Stimulated activated CD8-positive, alpha-beta memory T cell treated with anti-CD3 and anti-CD28 coated beads, Interleukin-4, amount 100 ng/mL, for 24 hours (primary cell): ENCODE measurements around the gene RNF25.

Source experiments
- DNase-seq: peaks from one replicate; pipeline ENCODE4 v3.0.0-alpha.2; 2020; ENCODE audit warnings: low read depth

RNF25 gene

DNA sequence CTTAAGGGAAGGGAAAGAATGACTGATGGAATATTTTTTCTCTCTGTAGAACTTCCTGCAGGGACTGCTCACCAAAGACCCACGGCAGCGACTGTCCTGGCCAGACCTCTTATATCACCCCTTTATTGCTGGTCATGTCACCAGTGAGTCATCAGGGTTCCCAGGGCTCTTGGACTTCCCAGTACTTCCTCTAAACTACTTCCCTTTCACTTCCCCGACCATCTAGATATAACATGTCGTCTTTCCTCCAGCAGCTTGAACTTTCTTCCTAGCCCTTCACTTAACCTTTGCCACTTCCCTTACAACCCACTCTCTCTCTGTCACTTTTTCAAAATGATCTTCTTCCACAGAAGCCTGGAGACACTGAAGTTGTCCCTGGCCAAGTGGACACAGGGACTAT is 7.3 kb upstream of the RNF25 start:
- no peak for DNase-seq

GRCh38 chr2:218671097-218671653 is 627 bp downstream of the RNF25 start:
- no peak for DNase-seq

- no peak for DNase-seq
Measured at GRCh38 chr2:218664653-218665052, 7.1 kb downstream of the RNF25 start.

DNA sequence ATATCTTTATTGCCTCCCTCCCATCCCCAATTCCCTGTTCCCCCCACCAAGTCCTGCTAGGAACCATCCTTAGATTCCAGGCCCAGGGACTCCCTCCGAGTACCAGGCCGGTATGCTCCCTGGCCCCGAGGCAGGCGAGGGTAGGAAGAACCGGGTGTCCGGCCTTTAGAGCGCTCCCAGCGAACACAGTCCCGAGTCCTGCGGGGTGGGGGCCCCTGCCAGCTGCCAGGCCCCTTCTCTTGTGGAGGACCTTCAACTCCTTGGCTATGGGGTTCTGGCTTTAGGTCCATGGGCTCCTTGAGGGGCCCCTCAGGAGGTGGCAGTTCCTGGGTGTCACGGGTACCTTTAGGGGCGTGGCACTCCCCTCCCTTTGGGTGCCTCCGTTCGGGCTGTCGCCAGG is 7.9 kb downstream of the RNF25 start:
- no peak for DNase-seq

DNA sequence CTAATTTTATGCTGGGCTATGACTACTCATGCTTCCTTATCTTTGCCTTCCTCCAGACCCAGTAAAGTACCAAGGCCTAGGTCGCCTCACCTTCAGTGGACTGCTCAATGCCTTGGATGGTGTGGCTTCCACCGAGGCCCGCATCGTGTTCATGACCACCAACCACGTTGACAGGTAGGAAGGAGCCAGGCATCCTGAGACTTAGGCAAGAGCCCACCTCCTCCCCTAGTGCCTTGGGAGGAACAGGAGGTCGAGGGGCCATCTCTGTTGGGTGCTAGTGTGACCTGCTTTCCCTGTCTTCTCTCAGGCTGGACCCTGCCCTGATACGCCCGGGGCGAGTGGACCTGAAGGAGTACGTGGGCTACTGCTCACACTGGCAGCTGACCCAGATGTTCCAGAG is 9.0 kb downstream of the RNF25 start:
- DNase-seq = no peak

- no peak for DNase-seq
Measured at GRCh38 chr2:218662377-218662776, 9.4 kb downstream of the RNF25 start.

DNA sequence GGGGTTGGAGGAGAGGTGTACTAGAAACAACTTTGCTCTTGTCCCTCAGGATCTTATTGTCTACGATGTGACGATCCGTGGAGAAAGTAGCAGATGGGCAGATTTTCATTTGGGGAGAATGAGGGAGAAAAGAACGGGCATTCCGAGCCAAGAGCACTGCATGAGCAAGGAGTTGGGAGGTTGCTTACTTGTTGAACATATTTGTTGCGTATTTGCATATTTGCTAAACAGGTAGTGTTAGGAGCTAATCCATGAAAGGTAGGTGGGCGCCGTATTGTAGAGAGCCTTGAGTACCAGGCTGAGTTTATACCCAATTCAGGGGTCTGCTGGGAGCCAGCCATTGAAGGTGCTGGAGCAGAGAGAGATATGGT is 11.8 kb downstream of the RNF25 start:
- DNase-seq = no peak

DNA sequence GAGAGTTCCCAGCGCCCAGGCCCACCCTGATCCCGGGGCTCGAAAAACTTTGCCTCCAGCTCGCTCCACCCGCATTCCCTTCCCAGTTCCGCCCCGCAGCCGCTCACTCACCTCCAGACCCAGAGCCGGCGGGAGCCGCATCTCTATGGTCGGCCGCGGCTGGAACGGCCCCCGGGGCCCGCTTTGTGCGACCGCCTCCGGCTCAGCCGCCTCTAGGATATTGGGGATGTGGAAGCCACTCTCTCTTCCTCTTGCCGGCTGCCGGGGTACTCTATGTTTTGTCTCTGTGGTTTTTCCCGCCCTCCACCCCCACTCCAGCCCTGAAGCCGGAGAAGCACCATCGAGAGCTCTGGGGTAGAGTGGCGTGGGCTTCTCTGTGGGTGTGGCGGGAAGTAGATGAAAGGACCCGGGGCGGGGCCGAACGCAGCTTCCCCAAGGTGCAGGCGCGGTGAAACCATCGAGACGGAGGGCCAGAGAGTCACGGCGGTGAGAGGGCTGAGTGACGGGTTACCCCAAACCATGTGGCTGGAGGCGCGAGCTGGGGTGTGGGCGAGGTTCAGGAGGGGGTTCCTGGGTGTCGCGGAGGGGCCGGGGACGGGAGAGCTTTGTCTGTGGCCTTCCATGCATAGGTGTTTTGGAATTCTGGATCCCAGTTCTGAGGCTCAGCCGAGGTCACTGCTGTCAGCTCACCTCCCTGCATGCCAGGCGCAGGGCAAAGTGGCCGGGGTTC is 12.4 kb downstream of the RNF25 start, which contains the start of the genes BCS1L and ZNF142:
TSS of gene BCS1L (plus strand) at position 426 of the 730 bp plus-strand sequence. CDS start 1,305 bp downstream, outside the sequence.
TSS of gene ZNF142 (minus strand) at position 366 of the 730 bp plus-strand sequence. CDS start 3,194 bp downstream, outside the sequence.
- DNase-seq = peak; percentile 91

GRCh38 chr2:218658671-218659257 is 13.0 kb downstream of the RNF25 start:
- peak; percentile 18 for DNase-seq

DNA sequence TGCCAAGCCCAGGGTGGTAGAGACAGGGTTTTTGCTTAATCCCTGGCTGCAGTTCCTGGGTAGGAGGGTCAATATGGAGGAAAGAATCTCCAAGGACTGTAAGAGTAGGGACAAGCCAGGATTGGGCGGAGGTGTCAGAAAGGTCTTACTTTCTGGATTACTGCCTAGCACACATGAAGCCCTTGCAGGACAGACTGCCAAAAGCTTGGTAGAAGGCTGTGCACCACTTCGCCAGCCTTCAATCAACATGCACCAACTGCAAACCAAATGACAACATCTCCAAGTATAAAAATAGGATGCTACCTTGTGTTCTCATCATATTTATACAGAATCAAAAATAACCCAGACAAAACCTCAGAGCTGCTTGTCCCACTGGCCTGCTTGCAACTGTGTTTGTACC is 16.1 kb downstream of the RNF25 start:
- no peak for DNase-seq

DNA sequence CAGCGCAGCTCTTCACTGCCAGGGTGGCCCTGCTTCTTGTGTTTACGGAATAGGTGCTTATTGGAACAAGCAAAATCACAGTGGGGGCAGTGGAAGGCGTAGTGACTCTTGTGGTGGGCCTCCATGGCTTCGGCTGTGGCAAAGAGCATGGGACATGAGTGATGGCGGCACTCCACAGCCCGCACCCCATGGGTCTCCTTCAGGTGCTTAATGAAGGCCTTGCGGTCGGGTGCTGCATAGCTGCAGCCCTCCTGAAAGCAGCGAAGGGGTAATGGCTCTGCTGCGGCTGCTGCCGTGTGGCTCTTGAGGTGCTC is 23.1 kb downstream of the RNF25 start:
- DNase-seq = no peak

DNA sequence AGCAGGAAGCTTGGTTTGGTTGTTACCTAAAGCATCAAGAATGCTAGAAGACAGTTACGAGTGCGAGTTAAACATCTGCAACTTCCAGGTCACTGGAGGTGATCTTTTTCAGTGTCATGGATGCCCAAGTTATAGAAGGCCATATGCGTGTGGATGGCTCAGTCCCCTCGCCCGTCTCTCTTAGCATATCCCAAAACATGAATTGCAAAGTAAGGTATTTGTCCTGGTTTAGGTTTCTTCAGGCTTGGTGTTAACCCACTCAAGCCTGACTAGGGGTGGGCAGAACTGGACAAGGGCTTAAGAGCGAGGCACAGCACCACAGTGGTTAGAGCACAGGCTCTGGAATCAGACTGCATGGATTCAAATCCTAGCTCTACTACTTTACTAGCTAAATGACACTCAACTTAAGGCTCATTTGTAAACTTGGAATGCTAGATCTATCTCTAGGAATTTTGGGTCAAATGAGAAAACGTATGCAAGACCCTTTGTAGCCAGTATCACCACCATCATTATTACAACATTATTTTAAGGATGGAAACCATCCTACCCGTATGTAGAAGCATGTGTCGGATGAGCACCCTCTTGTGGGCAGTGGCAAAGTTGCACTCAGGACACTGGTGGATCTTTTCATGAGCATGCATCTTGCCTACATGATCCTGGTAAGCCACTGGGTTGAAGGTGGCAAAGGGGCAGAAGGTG is 23.6 kb downstream of the RNF25 start:
- peak; percentile 16 for DNase-seq

- DNase-seq = no peak
Measured at GRCh38 chr2:218645126-218645525, 26.7 kb downstream of the RNF25 start.

DNA sequence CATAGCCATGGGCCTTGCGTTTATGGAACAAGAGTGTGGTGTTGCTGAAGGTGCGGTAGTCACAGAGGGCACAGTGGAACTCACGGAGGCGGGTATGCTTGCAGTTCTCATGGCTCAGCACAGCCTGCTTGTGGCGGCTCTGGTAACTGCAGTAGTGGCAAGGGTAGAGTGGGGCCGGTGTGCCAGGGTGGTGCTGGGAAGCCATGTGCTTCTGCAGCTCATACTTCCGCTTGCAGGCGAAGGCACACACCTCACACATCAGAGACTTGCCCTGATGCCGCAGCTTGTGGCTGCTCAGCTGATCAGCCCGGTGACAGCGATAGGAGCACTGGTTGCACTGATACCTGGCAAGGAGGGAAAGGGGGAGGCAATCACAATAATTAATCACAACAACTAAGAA is 27.1 kb downstream of the RNF25 start:
- no peak for DNase-seq

GRCh38 chr2:218643751-218644310 is 28.0 kb downstream of the RNF25 start:
- DNase-seq = no peak

DNA sequence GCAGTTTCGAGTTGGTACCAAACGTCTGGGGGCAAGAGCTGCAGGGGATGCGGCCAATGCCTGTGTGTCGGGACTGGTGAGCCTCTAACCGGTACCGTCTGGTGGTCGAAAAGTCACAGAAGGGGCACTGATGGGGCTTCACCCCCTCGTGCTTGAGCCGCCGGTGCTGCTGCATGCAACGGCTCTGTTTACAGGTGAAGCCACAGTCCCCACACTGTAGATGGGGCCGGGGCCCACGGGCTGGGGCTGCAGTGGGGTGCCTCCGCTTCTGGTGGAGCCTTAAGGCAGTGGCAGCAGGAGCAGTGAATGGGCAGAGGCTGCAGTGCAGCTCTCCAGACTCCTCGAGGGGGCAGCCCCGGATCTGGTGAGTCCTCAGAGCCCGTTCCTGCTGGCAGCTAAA is 29.0 kb downstream of the RNF25 start:
- DNase-seq = no peak

- DNase-seq = no peak
Measured at GRCh38 chr2:218642121-218642656, 29.6 kb downstream of the RNF25 start.

GRCh38 chr2:218638372-218638771 is 33.4 kb downstream of the RNF25 start:
- DNase-seq = no peak

DNA sequence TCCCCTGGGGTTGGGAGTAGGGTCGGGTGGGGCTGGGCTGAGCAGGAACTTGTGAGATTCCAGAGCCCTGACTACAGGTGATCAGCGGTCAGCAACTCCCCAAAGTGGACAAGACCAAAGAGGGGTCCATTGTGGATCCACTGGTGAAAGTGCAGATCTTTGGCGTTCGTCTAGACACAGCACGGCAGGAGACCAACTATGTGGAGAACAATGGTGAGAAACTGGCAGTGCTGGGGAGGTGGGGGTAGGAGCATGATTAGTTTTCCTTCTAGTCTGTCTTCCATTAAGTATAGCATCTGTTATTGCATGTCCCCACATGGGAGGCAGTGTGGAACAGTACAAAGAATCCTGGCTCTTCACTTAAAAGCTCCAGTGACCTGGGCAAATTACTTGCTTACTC is 36.1 kb downstream of the RNF25 start:
- DNase-seq = no peak

DNA sequence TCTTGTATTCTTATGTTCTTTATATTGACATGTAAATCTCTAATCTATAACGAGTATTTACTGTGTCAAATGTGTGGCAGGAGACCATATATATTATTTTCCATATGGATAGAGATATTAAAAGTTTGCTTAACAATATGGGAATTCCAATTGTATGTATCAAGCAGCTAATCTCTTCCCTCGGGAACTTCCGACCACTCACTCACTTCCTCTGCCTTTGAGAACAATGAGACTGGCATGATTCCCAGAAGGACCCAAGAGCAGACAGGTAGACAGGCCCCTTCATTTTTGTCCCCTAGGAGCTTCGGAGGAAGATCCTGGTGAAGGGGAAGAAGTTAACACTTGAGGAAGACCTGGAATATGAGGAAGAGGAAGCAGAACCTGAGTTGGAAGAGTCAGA is 40.0 kb downstream of the RNF25 start:
- DNase-seq = no peak

DNA sequence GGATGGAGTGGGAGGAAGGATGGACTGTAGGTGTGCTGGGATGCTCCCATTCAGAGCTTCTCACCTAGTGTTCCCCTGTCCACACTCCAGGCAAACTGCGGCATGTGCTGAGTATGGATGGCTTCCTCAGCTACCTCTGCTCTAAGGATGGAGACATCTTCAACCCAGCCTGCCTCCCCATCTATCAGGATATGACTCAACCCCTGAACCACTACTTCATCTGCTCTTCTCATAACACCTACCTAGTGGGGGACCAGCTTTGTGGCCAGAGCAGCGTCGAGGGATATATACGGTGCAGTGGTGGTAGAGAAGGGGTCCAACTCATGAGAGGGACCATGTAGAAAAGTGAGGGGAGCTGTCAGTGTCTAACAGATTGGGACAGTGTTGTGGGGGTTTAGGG is 43.9 kb downstream of the RNF25 start:
- DNase-seq = no peak

DNA sequence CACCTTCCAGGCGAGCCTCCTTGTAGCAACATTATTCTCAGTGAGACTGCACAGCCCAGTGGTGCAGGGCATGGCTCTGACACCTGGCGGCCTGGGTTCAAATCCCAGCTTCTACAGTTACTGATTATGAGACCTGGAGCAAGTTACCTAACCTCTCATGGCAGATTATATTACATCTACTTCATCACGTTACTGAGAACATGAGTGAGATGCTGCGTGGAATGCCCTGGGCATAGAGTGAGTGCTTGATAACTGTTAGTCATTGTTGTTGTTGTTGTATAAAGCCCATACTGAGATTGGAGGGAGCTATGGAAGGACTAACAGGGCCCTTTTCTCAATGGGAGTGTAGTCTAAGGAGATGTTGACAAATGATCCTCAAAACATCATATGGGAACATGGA is 45.4 kb downstream of the RNF25 start:
- no peak for DNase-seq

GRCh38 chr2:218623366-218623705 is 48.5 kb downstream of the RNF25 start:
- no peak for DNase-seq
